SH-SY5Y (cell line): ENCODE measurements around the gene CEP70.

Experiments used
- GATA2 ChIP-seq: IDR thresholded peaks from 2 replicates; pipeline ENCODE4 v1.6.1; 2011; ENCODE audit warnings: mild to moderate bottlenecking, low read depth, low read length
- GATA3 ChIP-seq: IDR thresholded peaks from 2 replicates; pipeline ENCODE4 v1.6.1; 2011; ENCODE audit warnings: low read depth, mild to moderate bottlenecking, low read length, moderate library complexity

Gene CEP70, protein sequence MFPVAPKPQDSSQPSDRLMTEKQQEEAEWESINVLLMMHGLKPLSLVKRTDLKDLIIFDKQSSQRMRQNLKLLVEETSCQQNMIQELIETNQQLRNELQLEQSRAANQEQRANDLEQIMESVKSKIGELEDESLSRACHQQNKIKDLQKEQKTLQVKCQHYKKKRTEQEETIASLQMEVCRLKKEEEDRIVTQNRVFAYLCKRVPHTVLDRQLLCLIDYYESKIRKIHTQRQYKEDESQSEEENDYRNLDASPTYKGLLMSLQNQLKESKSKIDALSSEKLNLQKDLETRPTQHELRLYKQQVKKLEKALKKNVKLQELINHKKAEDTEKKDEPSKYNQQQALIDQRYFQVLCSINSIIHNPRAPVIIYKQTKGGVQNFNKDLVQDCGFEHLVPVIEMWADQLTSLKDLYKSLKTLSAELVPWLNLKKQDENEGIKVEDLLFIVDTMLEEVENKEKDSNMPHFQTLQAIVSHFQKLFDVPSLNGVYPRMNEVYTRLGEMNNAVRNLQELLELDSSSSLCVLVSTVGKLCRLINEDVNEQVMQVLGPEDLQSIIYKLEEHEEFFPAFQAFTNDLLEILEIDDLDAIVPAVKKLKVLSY

DNA sequence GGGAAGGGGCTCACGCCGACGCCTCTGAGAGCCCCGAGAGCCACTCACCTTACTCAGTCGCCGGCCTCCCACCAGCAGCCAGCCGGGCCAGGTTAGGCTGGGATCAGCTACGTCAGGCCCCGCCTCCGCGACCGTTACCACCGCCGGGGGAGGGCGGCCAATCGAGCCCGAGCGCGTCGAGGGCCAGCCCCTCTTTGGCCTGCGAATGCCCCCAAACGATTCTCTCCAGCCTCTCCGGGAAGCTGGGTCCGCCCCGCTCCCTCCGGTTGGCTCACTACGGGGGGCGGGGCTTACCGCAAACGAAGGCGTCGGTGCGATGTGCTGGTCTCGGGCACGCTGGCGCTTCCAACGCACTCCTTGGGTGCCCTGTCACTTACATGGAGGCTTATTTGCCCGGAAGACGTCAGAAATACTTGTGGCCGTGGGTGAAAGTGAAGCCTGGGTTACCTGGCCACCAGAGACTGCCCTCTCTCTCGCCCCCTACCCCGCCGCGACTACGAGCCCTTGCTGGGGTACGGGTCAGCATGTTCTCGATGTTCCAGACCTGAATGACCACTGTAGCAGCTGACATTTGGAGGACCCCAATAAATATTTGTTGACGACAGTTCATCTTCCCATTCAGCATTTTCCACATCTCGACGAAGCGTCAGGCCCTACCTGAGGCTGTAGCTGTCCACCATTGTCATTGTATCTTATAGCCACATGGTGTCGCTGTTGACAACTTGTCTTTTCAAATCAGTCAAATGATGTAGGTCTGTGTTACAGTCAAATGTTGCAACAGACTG, at the start of gene CEP70:
TSS of gene CEP70 (minus strand) at position 111 of the 785 bp plus-strand sequence. CDS start 21,333 bp downstream, outside the sequence.
- no peak for TF ChIP-seq GATA3
- TF ChIP-seq GATA2 = no peak

DNA sequence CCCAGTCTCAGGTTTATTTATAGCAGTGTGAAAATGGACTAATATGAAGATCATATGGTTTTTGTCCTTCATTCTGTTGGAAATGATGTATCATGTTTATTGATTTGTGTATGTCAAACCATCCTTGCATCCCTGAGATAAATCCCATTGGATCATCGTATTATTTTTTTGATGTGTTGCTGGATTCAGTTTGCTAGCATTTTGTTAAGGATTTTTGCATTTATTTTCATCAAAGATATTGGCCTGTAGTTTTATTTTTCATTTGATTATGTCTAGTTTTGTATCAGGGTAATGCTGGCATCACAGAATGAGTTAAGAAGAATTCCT, 48.8 kb upstream of the CEP70 start:
- no peak for TF ChIP-seq GATA2
- TF ChIP-seq GATA3 = no peak

DNA sequence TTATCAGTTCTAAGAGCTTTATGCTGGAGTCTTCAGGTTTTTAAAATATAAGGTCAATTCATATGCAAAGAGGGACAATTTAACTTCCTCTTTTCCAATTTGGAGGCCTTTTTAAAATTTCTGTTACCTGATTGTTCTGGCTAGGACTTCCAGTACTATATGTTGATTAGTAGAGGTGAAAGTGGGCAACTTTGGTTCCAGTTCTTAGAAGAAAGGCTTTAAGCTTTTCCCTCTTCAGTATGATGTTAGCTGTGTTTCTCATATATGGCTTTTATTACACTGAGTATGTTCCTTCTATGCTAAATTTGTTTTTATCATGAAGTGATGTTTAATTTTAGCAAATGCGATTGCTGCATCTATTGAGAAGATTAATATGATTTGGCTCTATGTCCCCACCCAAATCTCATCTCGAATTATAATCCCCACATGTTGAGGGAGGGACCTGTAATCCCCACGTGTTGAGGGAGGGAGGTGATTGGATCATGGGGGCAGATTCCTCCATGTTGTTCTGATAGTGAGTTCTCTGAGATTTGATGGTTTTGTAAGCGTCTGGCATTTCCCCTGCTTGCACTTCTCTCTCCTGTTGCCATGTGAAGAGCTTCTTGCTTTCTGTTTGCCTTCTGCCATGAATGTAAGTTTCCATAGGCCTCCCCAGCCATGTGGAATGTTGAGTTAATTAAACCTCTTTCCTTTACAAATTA, 48.3 kb upstream of the CEP70 start:
- no peak for TF ChIP-seq GATA3
- TF ChIP-seq GATA2 = no peak

DNA sequence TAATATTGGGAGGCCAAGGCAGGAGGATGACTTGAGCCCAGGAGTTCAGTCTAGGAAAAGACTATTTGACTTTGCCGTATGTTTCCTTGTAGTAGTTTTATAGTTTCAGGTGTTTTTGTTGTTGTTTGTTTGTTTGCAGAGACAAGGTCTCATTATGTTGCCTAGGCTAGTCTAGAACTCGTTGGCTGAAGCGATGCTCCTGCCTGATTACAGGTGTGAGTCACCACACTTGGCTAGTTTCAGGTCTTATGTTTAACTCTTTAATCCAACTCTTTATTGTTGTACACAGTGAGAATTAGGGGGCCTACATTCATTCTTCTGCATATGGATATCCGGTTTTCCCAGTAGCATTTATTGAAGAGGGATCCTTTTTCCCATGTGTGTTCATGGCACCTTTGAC, 46.5 kb upstream of the CEP70 start:
- no peak for TF ChIP-seq GATA2
- no peak for TF ChIP-seq GATA3

DNA sequence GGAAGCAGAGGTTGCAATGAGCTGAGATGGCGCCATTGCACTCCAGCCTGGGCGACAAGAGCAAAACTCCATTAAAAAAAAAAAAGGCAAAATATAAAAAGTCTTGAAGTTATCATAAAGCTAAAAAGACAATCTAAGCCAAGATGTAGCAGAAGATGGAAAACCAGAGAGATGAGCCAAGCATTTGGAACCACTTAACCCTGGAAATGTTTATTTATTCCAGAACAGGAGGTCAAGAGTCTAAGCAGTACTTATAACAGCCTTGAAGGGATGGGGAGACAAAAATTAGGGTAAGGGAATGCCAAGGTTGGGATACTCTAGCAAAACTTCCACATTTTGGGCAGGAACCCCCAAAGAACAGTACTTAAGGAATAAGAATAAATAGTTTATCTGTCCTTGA, 44.6 kb upstream of the CEP70 start:
- TF ChIP-seq GATA2 (no peak), GATA3 (no peak)

DNA sequence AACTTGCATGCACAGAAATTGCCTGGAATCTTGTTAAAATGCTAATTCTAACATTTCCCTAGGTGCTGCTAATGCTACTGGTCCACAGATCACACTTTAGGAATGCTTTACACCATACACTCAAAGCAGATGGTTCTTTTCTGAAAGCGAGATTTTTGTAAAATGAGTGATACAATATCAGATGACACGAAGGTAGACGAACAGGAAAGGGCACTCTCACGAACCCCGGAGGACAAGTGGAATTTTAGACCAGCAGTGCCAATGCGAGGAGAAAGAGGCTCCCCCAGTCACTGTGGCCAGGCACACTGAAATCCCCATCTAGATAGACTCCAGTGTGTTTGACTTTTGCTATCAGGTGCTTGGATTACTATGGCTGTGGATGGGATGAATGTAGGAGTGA, 35.5 kb upstream of the CEP70 start:
- no peak for TF ChIP-seq GATA2
- TF ChIP-seq GATA3 = no peak

DNA sequence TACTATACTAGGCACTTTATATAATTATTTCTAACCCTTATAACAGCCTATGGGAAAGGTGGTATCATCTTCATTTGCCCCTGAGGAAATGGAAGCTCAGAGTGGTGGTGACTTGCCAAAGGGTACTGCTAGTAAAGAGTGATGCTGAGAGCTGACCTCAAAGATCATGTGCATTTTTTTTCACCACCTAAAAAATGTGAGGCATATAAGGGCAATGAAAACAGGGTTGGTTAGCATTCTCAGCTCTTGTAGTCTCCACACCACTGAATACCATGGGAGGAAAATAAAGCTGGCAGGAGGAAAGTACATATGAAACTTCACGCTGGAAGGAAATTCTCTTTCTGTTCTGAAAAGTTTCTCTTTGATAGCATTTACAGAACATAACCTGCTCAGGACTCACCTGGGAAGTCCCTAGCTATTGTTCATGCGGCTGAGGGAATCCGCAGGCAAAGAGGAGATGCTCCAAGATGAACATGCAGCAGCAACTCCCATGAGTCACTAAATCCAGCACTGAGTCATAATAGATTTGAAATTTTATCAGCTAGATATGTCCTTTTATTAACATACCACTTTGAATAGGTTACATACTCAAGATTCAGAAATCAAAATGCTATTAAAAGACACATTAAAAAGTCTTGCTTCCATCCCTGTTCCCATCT, 31.8 kb upstream of the CEP70 start:
- TF ChIP-seq GATA3 (no peak), GATA2 (no peak)

DNA sequence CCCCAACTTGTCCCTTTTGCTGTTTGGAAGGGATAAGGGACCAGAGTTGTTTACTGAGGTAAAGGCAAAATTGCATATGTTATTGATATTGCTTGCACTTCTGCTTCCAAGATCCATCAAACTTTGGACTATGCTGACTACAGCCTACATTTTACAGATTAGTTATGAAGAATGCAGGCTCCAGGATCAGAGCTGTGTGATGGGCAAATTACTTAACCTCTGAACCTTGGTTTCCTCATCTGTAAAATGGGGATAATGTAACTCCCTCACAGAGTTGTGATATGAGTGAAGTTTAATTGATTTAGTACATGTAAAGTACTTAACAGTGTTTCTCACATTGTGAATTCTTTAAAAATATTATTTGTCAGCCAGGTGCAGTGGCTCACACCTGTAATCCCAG, 30.5 kb upstream of the CEP70 start:
- TF ChIP-seq GATA3 = no peak
- TF ChIP-seq GATA2 = no peak

DNA sequence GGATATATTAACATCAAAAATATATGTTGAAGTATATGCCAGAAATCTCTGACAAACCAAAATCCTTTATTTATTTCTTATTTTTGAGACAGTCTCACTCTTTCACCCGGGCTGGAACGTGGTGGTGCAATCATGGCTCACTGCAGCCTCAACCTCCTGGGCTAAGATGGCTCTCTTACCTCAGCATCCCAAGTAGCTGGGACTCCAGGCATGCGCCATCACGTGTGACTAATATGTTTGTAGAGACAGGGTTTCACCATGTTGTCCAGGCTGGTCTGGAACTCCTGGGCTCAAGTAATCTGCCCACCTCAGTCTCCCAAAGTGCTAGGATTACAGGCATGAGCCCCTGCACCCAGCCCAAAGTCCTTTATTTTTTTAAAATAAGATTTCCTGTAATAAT, 26.4 kb upstream of the CEP70 start:
- TF ChIP-seq GATA3 = no peak
- no peak for TF ChIP-seq GATA2

DNA sequence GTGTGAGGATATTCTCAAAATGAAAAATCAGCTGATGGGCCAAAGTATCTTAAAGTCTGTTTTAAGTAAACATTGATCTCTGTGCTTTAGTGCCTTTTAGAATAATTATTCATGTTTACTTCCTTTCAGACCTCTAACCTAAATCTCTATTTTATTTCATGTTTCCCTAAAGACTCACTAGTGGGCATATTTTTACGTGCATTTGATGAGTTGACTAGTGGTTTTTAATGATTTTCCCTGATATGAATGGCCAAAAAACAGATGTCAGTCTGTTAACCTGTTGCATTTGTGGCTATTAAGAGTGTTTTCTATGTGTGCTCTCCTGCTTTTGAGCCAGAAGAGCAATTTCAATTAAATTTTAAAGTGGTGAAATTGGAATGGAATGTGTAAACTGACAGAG, 21.4 kb upstream of the CEP70 start:
- TF ChIP-seq GATA2 = no peak
- no peak for TF ChIP-seq GATA3

DNA sequence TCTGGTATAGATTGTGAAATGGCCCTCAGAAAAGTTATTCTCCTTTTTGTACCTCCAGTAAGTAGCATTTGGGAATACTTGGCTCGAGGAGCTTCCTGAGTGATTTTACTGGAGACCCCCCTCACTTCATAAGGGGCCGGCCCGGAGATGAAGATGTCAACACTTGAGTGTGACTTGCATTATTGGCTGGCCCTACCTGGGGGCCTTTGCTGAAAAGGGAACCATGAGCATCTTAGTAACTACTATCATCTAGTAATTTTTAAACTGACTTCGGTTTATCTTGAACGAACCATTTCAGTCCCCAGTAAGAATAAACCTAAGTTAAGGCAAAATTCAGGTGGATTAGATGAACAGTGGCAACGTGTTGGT, 15.8 kb upstream of the CEP70 start:
- TF ChIP-seq GATA2 = no peak
- no peak for TF ChIP-seq GATA3

DNA sequence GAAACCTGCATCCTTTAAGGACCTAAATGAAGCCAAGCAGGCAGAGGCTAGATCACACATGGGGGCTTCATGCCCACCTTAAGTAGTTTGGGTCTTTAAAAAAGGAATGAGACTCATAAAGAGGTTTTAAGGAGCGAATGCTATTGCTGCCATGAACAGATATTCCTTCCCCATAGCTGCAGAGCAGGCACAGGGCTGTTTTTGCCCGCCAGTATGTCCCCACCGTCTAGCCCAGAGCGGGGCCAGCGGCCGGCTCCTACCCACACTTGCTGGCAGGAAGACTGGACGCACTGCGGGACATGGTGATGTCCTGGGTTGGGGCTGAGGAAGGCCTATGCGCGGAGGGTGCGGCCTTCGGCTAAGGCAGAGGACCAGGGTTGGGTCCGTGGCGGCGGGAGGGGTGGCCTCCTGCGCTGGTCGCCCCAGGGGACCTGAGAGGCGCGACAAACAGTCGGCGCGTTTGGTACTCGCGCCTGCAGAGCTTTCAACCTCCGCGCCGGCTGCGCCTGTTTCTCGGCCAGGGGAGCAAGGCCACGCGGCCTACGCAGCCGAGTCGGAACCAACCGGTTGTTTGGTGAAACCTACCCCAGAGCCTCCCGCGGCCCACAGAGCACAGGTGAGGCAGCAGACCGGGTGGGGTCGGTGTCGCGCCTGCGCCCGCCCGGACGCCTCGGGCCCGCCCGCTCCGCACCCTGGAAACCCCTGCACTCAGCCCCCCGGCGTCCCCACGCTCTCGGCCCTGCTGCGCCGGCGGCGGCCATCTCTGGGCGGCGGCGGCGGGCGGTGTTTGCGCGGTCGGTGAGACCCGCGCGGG, 14.5 kb upstream of the CEP70 start, which contains the start of gene FAIM:
TSS of gene FAIM (plus strand) at position 450 of the 814 bp plus-strand sequence. CDS start 10,956 bp downstream, outside the sequence.
- TF ChIP-seq GATA3 (no peak), GATA2 (no peak)
